ENCODE data around the gene PIM1. TPM values are rescaled to one million over a fixed set of nuclear protein-coding genes. Genes with fewer than 3 reads are reported as not detected.
A peak's percentile ranks its signal among the peaks of the same experiment; 100 is the strongest.

PIM1 gene
- total and polyA plus RNA-seq, 9 of the 15 experiments (the other 6 are each of a cell fraction or from before 2014, with no cell fraction given), result 19.0 to 789 (median 212) TPM

DNA sequence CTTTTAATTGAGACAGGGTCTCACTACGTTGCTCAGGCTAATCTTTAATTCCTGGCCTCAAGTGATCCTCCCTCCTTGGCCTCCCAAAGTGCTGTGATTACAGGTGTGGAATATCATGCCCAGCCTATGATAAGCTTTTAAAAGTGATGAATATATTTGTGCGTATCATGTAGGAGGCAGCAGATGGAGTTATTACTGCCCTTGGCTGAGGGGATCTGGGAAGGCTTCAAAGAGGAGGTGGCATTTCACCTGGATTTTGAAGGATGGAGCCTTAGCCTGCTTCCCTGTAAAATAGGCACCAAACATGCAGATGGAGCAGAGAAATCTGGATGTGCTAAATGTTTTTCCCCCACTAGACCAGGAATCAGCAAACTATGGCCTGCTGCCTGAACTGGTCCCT lies 10.1 kb downstream of the PIM1 start:
- H3K27ac ChIP-seq (ENCODE audit: extremely low read depth, low read depth, low read length), result peak overlapping the region; percentile 97
- H3K4me1 ChIP-seq (replicated peaks in 1 of 2; ENCODE audit: control insufficient read depth in 2 of 2, insufficient read depth in 2 of 2, low read length in 2 of 2), result peaks cover 54 to 68% of the 10 kb centered on the region in 2 experiments
- no peak for FAIRE-seq
- DNase-seq (ENCODE audit: extremely low read depth in 1 of 4, low spot score in 3 of 4), result no peak
- WGBS (ENCODE audit: insufficient coverage, low coverage, missing lambda C conversion rate), result 80% methylated on average over 2 of the region's 2 CpGs
- no peak overlapping the region for H3K4me2 ChIP-seq (ENCODE audit: insufficient read depth, low read length)
- H2AFZ ChIP-seq (ENCODE audit: low read depth, low read length), result no peak overlapping the region
- POLR2A ChIA-PET, result no interaction called here
- no TSS peak for BruUV-seq (replicated peaks)
- no peak for ATAC-seq
- intact Hi-C loops (cut with micrococcal nuclease), result loop anchor here (5.0 kb wide), 1 partner anchor 293 kb away; the partner anchor contains the start of gene C6orf89
- CTCF ChIA-PET (ENCODE audit: low intra/inter-chr PET ratio), result no interaction called here
- no peak overlapping the region for H3K4me3 ChIP-seq
- no peaks in the 10 kb centered on the region for H3K27me3 ChIP-seq (ENCODE audit: control insufficient read depth in 2 of 2, insufficient read depth in 2 of 2, low read length in 2 of 2)
- no peaks in the 10 kb centered on the region for H4K20me1 ChIP-seq (replicated peaks; ENCODE audit: control insufficient read depth, insufficient read depth, low read length)
- H3K79me2 ChIP-seq (ENCODE audit: control insufficient read depth, insufficient read depth, low read length), result peaks cover 32% of the 10 kb centered on the region
- in situ Hi-C loops (cut with MboI), result no loop called here
- peaks cover 21% of the 10 kb centered on the region for H3K36me3 ChIP-seq (ENCODE audit: control insufficient read depth, insufficient read depth, low read length)
- H3K9me3 ChIP-seq (replicated peaks; ENCODE audit: control insufficient read depth, insufficient read depth, low read depth, low read length), result no peaks in the 10 kb centered on the region
- H3K9ac ChIP-seq (ENCODE audit: insufficient read depth in 1 of 2, low read depth in 2 of 2, low read length in 2 of 2), result no peak overlapping the region; a peak in 1 of 4 replicates
- H3K9me1 ChIP-seq (ENCODE audit: control insufficient read depth, insufficient read depth, low read length), result no peaks in the 10 kb centered on the region
- TF ChIP-seq ZNF436 (CRISPR knock-in tag; IDR thresholded peaks at IDR 0.05) (peak; percentile 70; the same call in 1 of the 2 replicates), SMARCA5 (IDR thresholded peaks at IDR 0.05) (0 out of 2 replicates have a peak, but pooled peaks have one; percentile 40), DMBX1 (CRISPR knock-in tag; IDR thresholded peaks at IDR 0.05; ENCODE audit: borderline replicate concordance) (no peak), SUPT5H (IDR thresholded peaks at IDR 0.05) (no peak), HCFC1 (IDR thresholded peaks at IDR 0.05; ENCODE audit: low read depth, low read length) (no peak), MCM3 (IDR thresholded peaks at IDR 0.05) (no peak), NFIC (IDR thresholded peaks at IDR 0.05) (no peak), ZNF77 (CRISPR knock-in tag; IDR thresholded peaks at IDR 0.05) (no peak), BCOR (IDR thresholded peaks at IDR 0.05) (peak; percentile 61; the same call in 1 of the 2 replicates), PRMT5 (CRISPR knock-in tag; IDR thresholded peaks at IDR 0.05) (no peak), HDAC1 (IDR thresholded peaks at IDR 0.05) (0 out of 4 replicates have a peak, but pooled peaks of 1 of the 2 experiments have one; percentile 19), ZNF175 (CRISPR knock-in tag; IDR thresholded peaks at IDR 0.05; ENCODE audit: low read depth) (no peak)
- TF ChIP-seq, protein P1, sequence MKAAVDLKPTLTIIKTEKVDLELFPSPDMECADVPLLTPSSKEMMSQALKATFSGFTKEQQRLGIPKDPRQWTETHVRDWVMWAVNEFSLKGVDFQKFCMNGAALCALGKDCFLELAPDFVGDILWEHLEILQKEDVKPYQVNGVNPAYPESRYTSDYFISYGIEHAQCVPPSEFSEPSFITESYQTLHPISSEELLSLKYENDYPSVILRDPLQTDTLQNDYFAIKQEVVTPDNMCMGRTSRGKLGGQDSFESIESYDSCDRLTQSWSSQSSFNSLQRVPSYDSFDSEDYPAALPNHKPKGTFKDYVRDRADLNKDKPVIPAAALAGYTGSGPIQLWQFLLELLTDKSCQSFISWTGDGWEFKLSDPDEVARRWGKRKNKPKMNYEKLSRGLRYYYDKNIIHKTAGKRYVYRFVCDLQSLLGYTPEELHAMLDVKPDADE (conservative IDR thresholded peaks at IDR 0.05; ENCODE audit: control insufficient read depth, low read depth, low read length), result no peak
- TF ChIP-seq, protein P2, sequence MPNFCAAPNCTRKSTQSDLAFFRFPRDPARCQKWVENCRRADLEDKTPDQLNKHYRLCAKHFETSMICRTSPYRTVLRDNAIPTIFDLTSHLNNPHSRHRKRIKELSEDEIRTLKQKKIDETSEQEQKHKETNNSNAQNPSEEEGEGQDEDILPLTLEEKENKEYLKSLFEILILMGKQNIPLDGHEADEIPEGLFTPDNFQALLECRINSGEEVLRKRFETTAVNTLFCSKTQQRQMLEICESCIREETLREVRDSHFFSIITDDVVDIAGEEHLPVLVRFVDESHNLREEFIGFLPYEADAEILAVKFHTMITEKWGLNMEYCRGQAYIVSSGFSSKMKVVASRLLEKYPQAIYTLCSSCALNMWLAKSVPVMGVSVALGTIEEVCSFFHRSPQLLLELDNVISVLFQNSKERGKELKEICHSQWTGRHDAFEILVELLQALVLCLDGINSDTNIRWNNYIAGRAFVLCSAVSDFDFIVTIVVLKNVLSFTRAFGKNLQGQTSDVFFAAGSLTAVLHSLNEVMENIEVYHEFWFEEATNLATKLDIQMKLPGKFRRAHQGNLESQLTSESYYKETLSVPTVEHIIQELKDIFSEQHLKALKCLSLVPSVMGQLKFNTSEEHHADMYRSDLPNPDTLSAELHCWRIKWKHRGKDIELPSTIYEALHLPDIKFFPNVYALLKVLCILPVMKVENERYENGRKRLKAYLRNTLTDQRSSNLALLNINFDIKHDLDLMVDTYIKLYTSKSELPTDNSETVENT (CRISPR knock-in tag; IDR thresholded peaks at IDR 0.05), result no peak
- TF ChIP-seq, protein P3, sequence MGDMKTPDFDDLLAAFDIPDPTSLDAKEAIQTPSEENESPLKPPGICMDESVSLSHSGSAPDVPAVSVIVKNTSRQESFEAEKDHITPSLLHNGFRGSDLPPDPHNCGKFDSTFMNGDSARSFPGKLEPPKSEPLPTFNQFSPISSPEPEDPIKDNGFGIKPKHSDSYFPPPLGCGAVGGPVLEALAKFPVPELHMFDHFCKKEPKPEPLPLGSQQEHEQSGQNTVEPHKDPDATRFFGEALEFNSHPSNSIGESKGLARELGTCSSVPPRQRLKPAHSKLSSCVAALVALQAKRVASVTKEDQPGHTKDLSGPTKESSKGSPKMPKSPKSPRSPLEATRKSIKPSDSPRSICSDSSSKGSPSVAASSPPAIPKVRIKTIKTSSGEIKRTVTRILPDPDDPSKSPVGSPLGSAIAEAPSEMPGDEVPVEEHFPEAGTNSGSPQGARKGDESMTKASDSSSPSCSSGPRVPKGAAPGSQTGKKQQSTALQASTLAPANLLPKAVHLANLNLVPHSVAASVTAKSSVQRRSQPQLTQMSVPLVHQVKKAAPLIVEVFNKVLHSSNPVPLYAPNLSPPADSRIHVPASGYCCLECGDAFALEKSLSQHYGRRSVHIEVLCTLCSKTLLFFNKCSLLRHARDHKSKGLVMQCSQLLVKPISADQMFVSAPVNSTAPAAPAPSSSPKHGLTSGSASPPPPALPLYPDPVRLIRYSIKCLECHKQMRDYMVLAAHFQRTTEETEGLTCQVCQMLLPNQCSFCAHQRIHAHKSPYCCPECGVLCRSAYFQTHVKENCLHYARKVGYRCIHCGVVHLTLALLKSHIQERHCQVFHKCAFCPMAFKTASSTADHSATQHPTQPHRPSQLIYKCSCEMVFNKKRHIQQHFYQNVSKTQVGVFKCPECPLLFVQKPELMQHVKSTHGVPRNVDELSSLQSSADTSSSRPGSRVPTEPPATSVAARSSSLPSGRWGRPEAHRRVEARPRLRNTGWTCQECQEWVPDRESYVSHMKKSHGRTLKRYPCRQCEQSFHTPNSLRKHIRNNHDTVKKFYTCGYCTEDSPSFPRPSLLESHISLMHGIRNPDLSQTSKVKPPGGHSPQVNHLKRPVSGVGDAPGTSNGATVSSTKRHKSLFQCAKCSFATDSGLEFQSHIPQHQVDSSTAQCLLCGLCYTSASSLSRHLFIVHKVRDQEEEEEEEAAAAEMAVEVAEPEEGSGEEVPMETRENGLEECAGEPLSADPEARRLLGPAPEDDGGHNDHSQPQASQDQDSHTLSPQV (IDR thresholded peaks at IDR 0.05), result peak; percentile 47; the same call in 1 of the 2 replicates
